Psoas muscle (tissue), 8 donors: ENCODE measurements around the gene SAMD4A. TPM values are rescaled to one million over a fixed set of nuclear protein-coding genes. Genes with fewer than 3 reads are reported as not detected.
A peak's percentile ranks its signal among the peaks of the same experiment; 100 is the strongest.

ENCODE experiments used
- ATAC-seq, 4 donors: fragments of 200-7000 bp; cut with Tn5 transposase; one replicate each; pipeline ENCODE4 v1.9.1; 2020; ENCODE audit warnings: moderate library complexity in 3 of 4, mild to moderate bottlenecking in 2 of 4
- DNase-seq, 2 donors: peaks; one replicate each; pipeline ENCODE4 v3.0.0-alpha.2; 2020
- H3K27ac ChIP-seq: fragments of 200-600 bp; one replicate; pipeline ENCODE4 v1.8.0; 2022
- H3K27me3 ChIP-seq, 3 donors: fragments of 200-600 bp in 1 of 3; one replicate each; pipeline versions ENCODE4 v1.6.1 to v1.8.0; 2013 to 2022; ENCODE audit warnings: low read length in 2 of 3, mild to moderate bottlenecking in 2 of 3, moderate library complexity in 1 of 3; ENCODE audit not compliant: insufficient read depth in 3 of 3
- H3K36me3 ChIP-seq, 2 donors: fragments of 200-600 bp in 1 of 2; one replicate each; pipeline versions ENCODE4 v1.6.1 to v1.8.0; 2013 to 2022; ENCODE audit warnings: low read depth in 1 of 2, mild to moderate bottlenecking in 1 of 2, moderate library complexity in 1 of 2; ENCODE audit not compliant: insufficient read depth in 1 of 2
- H3K4me1 ChIP-seq: fragments of 200-600 bp; one replicate; pipeline ENCODE4 v1.8.0; 2022
- H3K4me3 ChIP-seq: fragments of 200-600 bp; one replicate; pipeline ENCODE4 v1.8.0; 2022; ENCODE audit warnings: mild to moderate bottlenecking
- H3K9me3 ChIP-seq: fragments of 200-600 bp; one replicate; pipeline ENCODE4 v1.8.0; 2022
- CTCF ChIP-seq: fragments of 200-600 bp; IDR thresholded peaks from one replicate; pipeline ENCODE4 v1.8.0; 2022; ENCODE audit warnings: antibody characterized with exemption
- WGBS, 3 donors: extraction: QIAGEN DNeasy Blood & Tissue Kit; methylation state at CpG; one replicate each; pipeline versions ENCODE4 v1.1.6 to v1.1.7; 2013; 5-methylcytosine and 5-hydroxymethylcytosine counted together
- intact Hi-C, 2 donors: fragments of 100-400 bp; cut with DNase I; formaldehyde crosslinking; loops; one replicate each; pipeline versions ENCODE4 v1.11.0 to v1.14.2; 2022
- polyA plus RNA-seq, 3 donors: library from polyadenylated mRNA; stranded (reverse); fragments of 200-250 nt; gene quantifications; one replicate each; pipeline ENCODE4 v1.2.3, GENCODE V29; 2013
- total RNA-seq, 4 donors: library from RNA; stranded (reverse); fragmentation: NEBNext Ultra II Directional in 2 of 4; extraction: Animal tissue kit (Norgen Biotek cat#: 25700) in 2 of 4; gene quantifications; one replicate each; pipeline versions ENCODE4 v1.2.1 to v1.2.4, GENCODE V29; 2021 to 2023
- donor health status: healthy with polysubstance abuse.
- donor health status: DM: no; HTN: no; CAD: no; lungs with moderate emphysema.
- donor health status: Bipolar disorder and iron deficiency.
- donor health status: healthy.
- donor health status: DM: yes; HTN: yes; CAD: no.
- donor health status: DM: no; HTN: no; CAD: no.
- donor health status: DM: no; HTN: no; CAD: no.
- donor health status: DM: yes; HTN: yes; CAD: no.

The SAMD4A gene
- total and polyA plus RNA-seq, 7 donors = 9.6 to 139 (median 67.9) TPM

GRCh38 chr14:54550514-54550913 is 16.4 kb upstream of the SAMD4A start:
- H3K27me3 ChIP-seq = no peaks in the 10 kb centered on the region
- no peak for TF ChIP-seq CTCF
- no peak for DNase-seq
- WGBS, 3 donors = 81 to 89% (median 85%) methylated on average over 1 of the region's 1 CpG
- H3K4me1 ChIP-seq = no peaks in the 10 kb centered on the region
- intact Hi-C loops = no loop called here
- ATAC-seq = no peak
- no peaks in the 10 kb centered on the region for H3K36me3 ChIP-seq
- H3K27ac ChIP-seq = no peak overlapping the region
- H3K9me3 ChIP-seq = no peaks in the 10 kb centered on the region
- no peak overlapping the region for H3K4me3 ChIP-seq

- Histone ChIP-seq H3K27me3 (peaks cover 0 to 2% (median 0%) of the 10 kb centered on the region in 3 donors), H3K27ac (no peak overlapping the region), H3K4me3 (no peak overlapping the region), H3K4me1 (no peaks in the 10 kb centered on the region), H3K9me3 (no peaks in the 10 kb centered on the region), H3K36me3 (no peaks in the 10 kb centered on the region)
- no peak for DNase-seq
- ATAC-seq = no peak
- no peak for TF ChIP-seq CTCF
- intact Hi-C loops = no loop called here
- 85 to 96% (median 92%) methylated on average over 2 of the region's 2 CpGs for WGBS, 3 donors
These were observed 12.5 kb upstream of the SAMD4A start for GRCh38 chr14:54554401-54554800.

GRCh38 chr14:54555651-54556050 is 11.3 kb upstream of the SAMD4A start:
- DNase-seq = no peak
- Histone ChIP-seq H3K27me3 (peaks cover 0 to 2% (median 0%) of the 10 kb centered on the region in 3 donors), H3K4me3 (no peak overlapping the region), H3K27ac (no peak overlapping the region), H3K4me1 (no peaks in the 10 kb centered on the region), H3K36me3 (no peaks in the 10 kb centered on the region), H3K9me3 (no peaks in the 10 kb centered on the region)
- intact Hi-C loops = no loop called here
- ATAC-seq = no peak
- no peak for TF ChIP-seq CTCF
- 91 to 97% (median 91%) methylated on average over 2 of the region's 2 CpGs for WGBS, 3 donors

- H3K27me3 ChIP-seq = peaks cover 0 to 2% (median 0%) of the 10 kb centered on the region in 3 donors
- no peak for TF ChIP-seq CTCF
- intact Hi-C loops = no loop called here
- H3K27ac ChIP-seq = no peak overlapping the region
- no peak overlapping the region for H3K4me3 ChIP-seq
- WGBS, 3 donors = 75 to 85% (median 76%) methylated on average over 9 of the region's 9 CpGs
- H3K9me3 ChIP-seq = no peaks in the 10 kb centered on the region
- no peaks in the 10 kb centered on the region for H3K4me1 ChIP-seq
- peak in 1 of 2 donors; percentile 24 for DNase-seq
- peak; percentile 68 to 88 (median 82) for ATAC-seq
- H3K36me3 ChIP-seq = no peaks in the 10 kb centered on the region
These were observed 10.4 kb upstream of the SAMD4A start for GRCh38 chr14:54556535-54556934.

- no peak overlapping the region for H3K27ac ChIP-seq
- TF ChIP-seq CTCF = no peak
- DNase-seq (no peak), ATAC-seq (no peak)
- H3K4me1 ChIP-seq = peaks cover 8% of the 10 kb centered on the region
- 38 to 50% (median 38%) methylated on average over 5 of the region's 5 CpGs for WGBS, 3 donors
- H3K27me3 ChIP-seq = peaks cover 0 to 2% (median 0%) of the 10 kb centered on the region in 3 donors
- H3K9me3 ChIP-seq = no peaks in the 10 kb centered on the region
- no peaks in the 10 kb centered on the region for H3K36me3 ChIP-seq
- no peak overlapping the region for H3K4me3 ChIP-seq
- intact Hi-C loops = loop anchor here (2.0 to 5.0 kb wide), 2 partner anchors 240 to 242 kb away; no protein-coding TSS in a partner anchor
These were observed 4.6 kb upstream of the SAMD4A start for GRCh38 chr14:54562334-54562733.
